Heart left ventricle (tissue), 16 donors: ENCODE results near the gene UBTD1. TPM values are rescaled to one million over a fixed set of nuclear protein-coding genes. Genes with fewer than 3 reads are reported as not detected.

Source experiments
- ATAC-seq, 4 donors: fragments of 200-7000 bp; cut with Tn5 transposase; one replicate each; pipeline ENCODE4 v1.9.1; 2020 to 2022; ENCODE audit warnings: moderate library complexity in 4 of 4, mild to moderate bottlenecking in 3 of 4, moderate number of reproducible peaks in 1 of 4
- DNase-seq, 5 donors: peaks; one replicate each; pipeline ENCODE4 v3.0.0-alpha.2; 2020
- H3K27ac ChIP-seq, 12 donors: fragments of 200-600 bp; sonication (generic) in 4 of 12; one replicate each; pipeline versions ENCODE4 v1.5.0 to v1.8.0; 2016 to 2022; ENCODE audit warnings: mild to moderate bottlenecking in 2 of 12
- H3K27me3 ChIP-seq, 9 donors: fragments of 200-600 bp; sonication (generic) in 2 of 9; one replicate each; pipeline versions ENCODE4 v1.5.1 to v1.8.0; 2016 to 2022; ENCODE audit warnings: mild to moderate bottlenecking in 3 of 9
- H3K36me3 ChIP-seq, 9 donors: fragments of 200-600 bp; sonication (generic) in 2 of 9; one replicate each; pipeline versions ENCODE4 v1.5.0 to v1.8.0; 2018 to 2022; ENCODE audit warnings: mild to moderate bottlenecking in 2 of 9
- H3K4me1 ChIP-seq, 12 donors: fragments of 200-600 bp; sonication (generic) in 4 of 12; one replicate each; pipeline versions ENCODE4 v1.5.0 to v1.8.0; 2016 to 2022; ENCODE audit warnings: mild to moderate bottlenecking in 3 of 12
- H3K4me3 ChIP-seq, 12 donors: fragments of 200-600 bp; sonication (generic) in 4 of 12; one replicate each; pipeline versions ENCODE4 v1.5.0 to v1.8.0; 2017 to 2022; ENCODE audit warnings: mild to moderate bottlenecking in 9 of 12, moderate library complexity in 4 of 12
- H3K9me3 ChIP-seq, 12 donors: fragments of 200-600 bp; sonication (generic) in 4 of 12; one replicate each; pipeline versions ENCODE4 v1.5.0 to v1.8.0; 2016 to 2022; ENCODE audit warnings: mild to moderate bottlenecking in 1 of 12
- CTCF ChIP-seq, 12 donors: fragments of 200-600 bp; sonication (generic) in 4 of 12; IDR thresholded peaks; one replicate each; pipeline versions ENCODE4 v1.5.0 to v1.8.0; 2018 to 2022; ENCODE audit warnings: antibody characterized with exemption in 12 of 12, mild to moderate bottlenecking in 5 of 12
- POLR2A ChIP-seq, 2 donors: fragments of 450-650 bp; IDR thresholded peaks; one replicate each; pipeline ENCODE4 v1.6.1; 2017; ENCODE audit warnings: antibody characterized with exemption in 2 of 2, mild to moderate bottlenecking in 2 of 2, moderate library complexity in 2 of 2
- WGBS, 4 donors: extraction: QIAGEN DNeasy Blood & Tissue Kit in 2 of 4; methylation state at CpG; one replicate each; pipeline versions ENCODE4 v1.1.5 to v1.1.7; 2013 to 2018; 5-methylcytosine and 5-hydroxymethylcytosine counted together
- intact Hi-C, 10 donors: fragments of 100-400 bp; cut with DNase I; formaldehyde crosslinking; loops; one replicate each; pipeline versions ENCODE4 v1.11.1 to v1.14.2; 2022
- polyA plus RNA-seq, 2 donors: library from polyadenylated mRNA; stranded (reverse); fragments of 200-250 nt; gene quantifications; one replicate each; pipeline ENCODE4 v1.2.3, GENCODE V29; 2013
- total RNA-seq, 9 donors: library from RNA; depleted of rRNA in 2 of 9; stranded (reverse); fragments of >200 nt in 2 of 9; fragmentation: NEBNext Ultra II Directional in 3 of 9; extraction: Animal tissue kit (Norgen Biotek cat#: 25700) in 3 of 9; gene quantifications; one replicate each; pipeline versions ENCODE4 v1.1.0 to v1.2.4, GENCODE V29; 2016 to 2023
- donor health status: ischemic (EF 13 %, LVEDD 7.1; RV severe dilation, severe dysfunction).
- donor health status: healthy with polysubstance abuse.
- donor health status: DM: no; HTN: yes; CAD: no.
- donor health status: DM: no; HTN: no; CAD: no.
- donor health status: ischemic (EF 25% LVEDD 6.9; RV normal size, moderate dysfunction).
- donor health status: ischemic (EF 25% LVEDD 5.7; RV mildly dilated, moderate dysfunction).
- donor health status: healthy.
- donor health status: DM: yes; HTN: yes; CAD: no.
- donor health status: ischemic (EF 35%, LVEDD 5.7; RV mildly dilated, moderate dysfunction).
- donor health status: nonischemic (EF 11% LVEDD 7.7; RV severe dilation, severe dysfunction).
- donor health status: DM: yes; HTN: yes; CAD: no.
- donor health status: PGD.
- donor health status: ischemic (EF 29% LVEDD 5.4; RV normal size, mild dysfunction).
- donor health status: nonischemic (EF 23%, LVEDD 6.1; RV moderate dilation, normal function).

The UBTD1 gene
- total and polyA plus RNA-seq, 11 donors, result 18.2 to 49.7 (median 28.2) TPM

- Histone ChIP-seq H3K27me3 (no peaks in the 10 kb centered on the region), H3K9me3 (no peaks in the 10 kb centered on the region), H3K36me3 (peaks cover 0 to 36% (median 32%) of the 10 kb centered on the region in 9 donors), H3K4me3 (no peak overlapping the region), H3K4me1 (peaks cover 0 to 26% (median 17%) of the 10 kb centered on the region in 12 donors), H3K27ac (no peak overlapping the region)
- DNase-seq (peak in 1 of 5 donors; percentile 20), ATAC-seq (no peak)
- TF ChIP-seq CTCF (IDR thresholded peaks at IDR 0.05) (no peak), POLR2A (IDR thresholded peaks at IDR 0.05) (no peak)
- 94 to 96% (median 96%) methylated on average over 15 of the region's 15 CpGs for WGBS, 4 donors
- intact Hi-C loops, result no loop called here
Measured at GRCh38 chr10:97567891-97568290, 69.2 kb downstream of the UBTD1 start.

DNA sequence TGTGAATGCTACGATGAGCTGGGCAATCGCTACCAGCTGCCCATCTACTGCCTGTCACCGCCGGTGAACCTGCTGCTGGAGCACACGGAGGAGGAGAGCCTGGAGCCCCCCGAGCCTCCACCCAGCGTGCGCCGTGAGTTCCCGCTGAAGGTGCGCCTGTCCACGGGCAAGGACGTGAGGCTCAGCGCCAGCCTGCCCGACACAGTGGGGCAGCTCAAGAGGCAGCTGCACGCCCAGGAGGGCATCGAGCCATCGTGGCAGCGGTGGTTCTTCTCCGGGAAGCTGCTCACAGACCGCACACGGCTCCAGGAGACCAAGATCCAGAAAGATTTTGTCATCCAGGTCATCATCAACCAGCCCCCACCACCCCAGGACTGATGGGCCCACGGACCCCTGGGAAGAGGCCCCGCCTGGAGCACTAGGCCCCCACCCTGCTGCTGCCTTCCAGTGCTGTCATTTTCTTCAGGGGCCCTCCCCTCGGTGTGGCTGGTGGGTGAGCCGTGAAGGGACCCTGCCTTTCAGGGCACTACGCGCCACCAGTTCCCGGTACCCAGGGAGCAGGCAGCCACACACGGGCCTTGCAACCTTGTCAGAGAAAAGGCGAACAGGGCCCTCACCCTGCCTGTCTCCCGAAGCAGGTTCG is 71.5 kb downstream of the UBTD1 start:
- DNase-seq, result peak in 1 of 5 donors; percentile 42
- peaks cover 0 to 44% (median 19%) of the 10 kb centered on the region in 12 donors for H3K4me1 ChIP-seq

GRCh38 chr10:97570789-97571471 is 72.2 kb downstream of the UBTD1 start:
- H3K4me1 ChIP-seq, result peaks cover 0 to 49% (median 22%) of the 10 kb centered on the region in 12 donors
- TF ChIP-seq CTCF (IDR thresholded peaks at IDR 0.05), result no peak
- no peak for TF ChIP-seq POLR2A (IDR thresholded peaks at IDR 0.05)
- ATAC-seq (peak in 2 of 4 donors; percentile 27 to 34), DNase-seq (peak in 2 of 5 donors; percentile 51 to 61)
- H3K36me3 ChIP-seq, result peaks cover 0 to 36% (median 32%) of the 10 kb centered on the region in 9 donors
- intact Hi-C loops, result loop anchor here in 4 of 10 donors (5.0 kb wide), 2 partner anchors 41 to 161 kb away; no protein-coding TSS in a partner anchor
- WGBS, 4 donors, result 30 to 64% (median 58%) methylated on average over 4 to 5 of the region's 5 CpGs; no CpG with 5 or more reads in 1 of the 4 donors
- no peak overlapping the region for H3K4me3 ChIP-seq
- no peaks in the 10 kb centered on the region for H3K9me3 ChIP-seq
- no peaks in the 10 kb centered on the region for H3K27me3 ChIP-seq
- H3K27ac ChIP-seq, result peak overlapping the region in 9 of 12 donors; percentile 71 to 95 (median 90)

More for the DNA sequence above, 71.5 kb downstream of the UBTD1 start:
- H3K9me3 ChIP-seq, result no peaks in the 10 kb centered on the region
- H3K36me3 ChIP-seq, result peaks cover 0 to 36% (median 32%) of the 10 kb centered on the region in 9 donors
- TF ChIP-seq POLR2A (IDR thresholded peaks at IDR 0.05), result no peak
- TF ChIP-seq CTCF (IDR thresholded peaks at IDR 0.05), result no peak
- H3K27me3 ChIP-seq, result no peaks in the 10 kb centered on the region
- intact Hi-C loops, result loop anchor here in 4 of 10 donors (5.0 kb wide), 2 partner anchors 42 to 162 kb away; no protein-coding TSS in a partner anchor
- 92 to 96% (median 94%) methylated on average over 25 to 33 of the region's 33 CpGs for WGBS, 4 donors
- H3K4me3 ChIP-seq, result no peak overlapping the region
- H3K27ac ChIP-seq, result peak overlapping the region in 7 of 12 donors; percentile 38 to 95 (median 90)
- no peak for ATAC-seq

- peaks cover 0 to 36% (median 32%) of the 10 kb centered on the region in 9 donors for H3K36me3 ChIP-seq
- 75 to 84% (median 79%) methylated on average over 3 of the region's 3 CpGs for WGBS, 4 donors
- H3K4me3 ChIP-seq, result no peak overlapping the region
- H3K9me3 ChIP-seq, result no peaks in the 10 kb centered on the region
- no peaks in the 10 kb centered on the region for H3K27me3 ChIP-seq
- no peak for TF ChIP-seq POLR2A (IDR thresholded peaks at IDR 0.05)
- no peak for TF ChIP-seq CTCF (IDR thresholded peaks at IDR 0.05)
- H3K4me1 ChIP-seq, result peaks cover 0 to 50% (median 24%) of the 10 kb centered on the region in 12 donors
- intact Hi-C loops, result loop anchor here in 9 of 10 donors (1.0 to 5.0 kb wide), 5 partner anchors 39 to 161 kb away; no protein-coding TSS in a partner anchor
- H3K27ac ChIP-seq, result peak overlapping the region; percentile 40 to 95 (median 88)
- DNase-seq (peak in 1 of 5 donors; percentile 9), ATAC-seq (no peak)
Measured at GRCh38 chr10:97571622-97572021, 72.9 kb downstream of the UBTD1 start.
